HCT116 (cell line): Measurements from ENCODE around the gene TRIM9.

Experiments
- CTCF ChIP-seq, 3 experiments: fragments of 200-600 bp in 1 of 3; sonication (generic) in 1 of 3; IDR thresholded peaks in 2 of 3; conservative IDR thresholded peaks in 1 of 3; 2 replicates each; pipeline ENCODE4 v1.5.1; 2012 to 2017; ENCODE audit warnings: low read depth in 2 of 3, low read length in 2 of 3, antibody characterized with exemption in 1 of 3, borderline replicate concordance in 1 of 3, control low read depth in 1 of 3, mild to moderate bottlenecking in 1 of 3, mixed read lengths in 1 of 3, mixed run types in 1 of 3, moderate library complexity in 1 of 3; ENCODE audit not compliant: insufficient read depth in 1 of 3
- EZH2 ChIP-seq: fragments of 200-600 bp; sonication (generic); IDR thresholded peaks from 2 replicates; pipeline ENCODE4 v1.6.1; 2017; ENCODE audit warnings: antibody characterized with exemption, mixed run types
- JUND ChIP-seq: IDR thresholded peaks from 2 replicates; pipeline ENCODE4 v1.6.1; 2012
- POLR2A ChIP-seq: IDR thresholded peaks from 2 replicates; pipeline ENCODE4 v1.7.0; 2011; ENCODE audit warnings: borderline replicate concordance; ENCODE audit not compliant: insufficient read depth, insufficient read length; ENCODE audit errors: extremely low read depth

DNA sequence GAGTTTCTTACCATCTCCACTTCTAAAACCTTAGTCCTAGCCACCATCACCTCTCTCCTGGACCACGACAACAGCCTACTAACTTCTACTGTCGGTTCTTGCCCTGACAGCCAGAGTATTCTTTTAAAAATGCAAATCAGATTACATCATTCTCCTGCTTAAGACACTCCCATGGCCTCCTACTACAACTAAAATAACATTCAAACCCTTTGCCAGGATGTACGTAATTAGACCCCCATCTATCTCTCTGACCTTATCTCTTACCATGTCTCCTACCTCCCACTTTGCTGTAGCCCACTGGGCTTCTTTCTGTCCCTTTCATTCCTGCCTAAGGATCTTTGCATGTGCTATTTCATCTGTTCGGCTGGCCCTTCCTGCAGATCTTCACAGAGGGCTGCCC, 27.6 kb downstream of the TRIM9 start:
- TF ChIP-seq EZH2 (no peak), POLR2A (no peak), CTCF (IDR thresholded peaks at IDR 0.05 in 2 of 3, conservative IDR thresholded peaks at IDR 0.05 in 1 of 3; ENCODE audit: borderline replicate concordance in 1 of 3, insufficient read depth in 1 of 3, low read depth in 2 of 3, low read length in 2 of 3) (no peak), JUND (no peak)
